HG03135 (cell line): Measurements from ENCODE around the gene FBXL19.

Experiments used
- ATAC-seq: cut with Tn5 transposase; IDR thresholded peaks from one replicate; pipeline ENCODE4 v1.9.1; 2021; ENCODE audit warnings: mild to moderate bottlenecking, moderate library complexity; ENCODE audit not compliant: unreplicated experiment

Gene FBXL19

GRCh38 chr16:30894540-30895368 is 28.6 kb upstream of the FBXL19 start:
- no peak for ATAC-seq

- no peak for ATAC-seq
These were observed 27.6 kb upstream of the FBXL19 start for GRCh38 chr16:30895627-30896260.

DNA sequence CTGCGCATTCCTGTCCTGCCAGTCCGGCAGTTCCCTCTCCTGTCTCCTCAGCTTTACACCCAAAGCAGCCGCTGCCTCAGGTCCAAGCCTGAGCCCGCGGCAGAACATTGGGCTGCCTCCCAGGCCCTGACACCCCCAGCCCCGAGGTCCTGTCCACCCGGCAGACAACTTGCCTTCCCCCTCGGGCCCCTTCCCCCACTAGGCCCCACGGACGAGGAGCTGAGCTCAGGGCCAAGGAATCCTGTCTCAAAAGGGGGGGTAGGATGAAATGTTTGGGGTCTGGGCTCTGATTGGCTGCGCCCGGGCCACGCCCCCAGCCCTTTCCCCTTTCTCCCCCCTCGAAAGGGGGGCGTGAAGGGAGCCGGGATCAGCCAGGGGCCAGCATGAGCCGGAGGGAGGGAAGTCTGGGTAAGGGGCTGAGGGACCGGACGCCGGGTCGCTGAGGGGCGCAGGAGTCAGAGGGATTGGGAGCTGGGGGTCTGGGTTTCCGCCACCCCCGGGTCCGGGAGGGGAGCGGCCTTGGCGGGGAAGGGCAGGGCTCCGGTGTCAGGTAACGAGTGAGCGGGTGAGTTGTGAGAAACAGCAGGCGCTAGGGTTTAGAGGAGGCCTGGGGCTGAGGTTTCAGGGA is 27.0 kb upstream of the FBXL19 start, which contains the start of gene CTF1:
CTF1 (plus strand) TSS at position 354 of the 628 bp plus-strand sequence; CDS start at position 384, 30 bp downstream.
- ATAC-seq = no peak

GRCh38 chr16:30896889-30897733 is 26.3 kb upstream of the FBXL19 start:
- no peak for ATAC-seq

- ATAC-seq = no peak
These were observed 23.6 kb upstream of the FBXL19 start for GRCh38 chr16:30899794-30900193.

GRCh38 chr16:30900588-30900987 is 22.8 kb upstream of the FBXL19 start:
- ATAC-seq = no peak

DNA sequence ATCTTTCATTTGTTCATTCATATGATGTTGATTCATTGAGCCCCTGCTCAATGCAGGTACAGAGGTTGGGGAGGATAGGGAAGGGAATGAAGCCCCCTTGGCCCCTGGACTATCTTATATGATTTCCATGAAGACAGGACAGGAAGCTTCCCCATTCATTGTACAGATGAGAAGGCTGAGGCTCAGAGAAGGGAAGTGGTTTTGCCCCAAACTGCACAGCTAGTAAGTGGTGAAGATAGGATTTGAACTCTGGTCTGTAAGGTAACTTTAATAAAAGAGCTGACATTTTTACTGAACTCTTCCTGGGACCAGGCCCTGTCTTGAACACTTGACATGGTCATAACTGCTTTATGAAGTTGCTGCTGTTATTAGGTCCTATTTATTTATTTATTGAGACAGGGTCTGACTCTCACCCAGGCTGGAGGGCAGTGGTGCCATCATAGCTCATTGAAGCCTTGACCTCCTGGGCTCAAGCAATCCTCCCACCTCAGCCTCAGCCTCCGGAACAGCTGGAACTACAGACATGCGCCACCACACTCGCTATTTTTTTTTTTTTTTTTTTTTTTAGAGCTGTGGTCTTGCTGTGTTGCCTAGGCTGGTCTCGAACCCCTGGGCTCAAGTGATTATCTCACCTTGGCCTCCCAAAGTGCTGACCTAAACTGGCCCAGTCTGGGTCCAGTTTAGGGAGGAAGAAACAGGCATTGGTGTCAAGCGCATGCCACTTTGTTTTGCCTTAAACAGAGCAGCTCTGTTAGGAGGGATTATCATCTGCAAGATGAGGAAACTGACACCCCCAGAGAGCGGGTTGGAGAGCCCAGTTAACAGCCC is 22.0 kb upstream of the FBXL19 start:
- ATAC-seq = no peak

DNA sequence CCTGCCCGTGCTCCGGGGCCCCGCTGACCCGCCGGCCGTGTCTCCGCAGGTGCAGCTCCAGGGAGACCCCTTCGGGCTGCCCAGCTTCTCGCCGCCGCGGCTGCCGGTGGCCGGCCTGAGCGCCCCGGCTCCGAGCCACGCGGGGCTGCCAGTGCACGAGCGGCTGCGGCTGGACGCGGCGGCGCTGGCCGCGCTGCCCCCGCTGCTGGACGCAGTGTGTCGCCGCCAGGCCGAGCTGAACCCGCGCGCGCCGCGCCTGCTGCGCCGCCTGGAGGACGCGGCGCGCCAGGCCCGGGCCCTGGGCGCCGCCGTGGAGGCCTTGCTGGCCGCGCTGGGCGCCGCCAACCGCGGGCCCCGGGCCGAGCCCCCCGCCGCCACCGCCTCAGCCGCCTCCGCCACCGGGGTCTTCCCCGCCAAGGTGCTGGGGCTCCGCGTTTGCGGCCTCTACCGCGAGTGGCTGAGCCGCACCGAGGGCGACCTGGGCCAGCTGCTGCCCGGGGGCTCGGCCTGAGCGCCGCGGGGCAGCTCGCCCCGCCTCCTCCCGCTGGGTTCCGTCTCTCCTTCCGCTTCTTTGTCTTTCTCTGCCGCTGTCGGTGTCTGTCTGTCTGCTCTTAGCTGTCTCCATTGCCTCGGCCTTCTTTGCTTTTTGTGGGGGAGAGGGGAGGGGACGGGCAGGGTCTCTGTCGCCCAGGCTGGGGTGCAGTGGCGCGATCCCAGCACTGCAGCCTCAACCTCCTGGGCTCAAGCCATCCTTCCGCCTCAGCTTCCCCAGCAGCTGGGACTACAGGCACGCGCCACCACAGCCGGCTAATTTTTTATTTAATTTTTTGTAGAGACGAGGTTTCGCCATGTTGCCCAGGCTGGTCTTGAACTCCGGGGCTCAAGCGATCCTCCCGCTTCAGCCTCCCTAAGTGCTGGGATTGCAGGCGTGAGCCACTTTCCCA is 21.1 kb upstream of the FBXL19 start:
- no peak for ATAC-seq

DNA sequence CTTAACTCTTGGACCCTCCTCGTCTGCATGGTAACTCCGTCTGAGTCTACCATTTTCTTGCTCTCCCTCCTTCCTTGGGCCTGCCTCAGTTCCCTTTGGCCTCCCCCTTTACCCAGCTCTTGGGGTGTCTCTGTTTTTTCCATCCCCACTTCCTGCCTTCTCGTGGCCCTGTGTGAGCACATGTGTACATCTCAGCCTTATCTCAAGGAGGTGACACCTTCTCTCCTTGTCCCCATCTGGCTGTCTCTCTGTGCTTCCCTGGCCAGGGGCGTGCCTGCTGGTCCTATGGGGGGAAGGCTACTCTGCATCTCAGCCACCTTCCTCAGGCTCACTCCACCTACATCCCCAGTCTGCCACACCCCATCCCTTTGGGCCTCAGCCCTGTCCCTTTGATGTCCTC is 20.4 kb upstream of the FBXL19 start:
- ATAC-seq = no peak

- ATAC-seq = no peak
These were observed 19.8 kb upstream of the FBXL19 start for GRCh38 chr16:30903596-30903995.

- ATAC-seq = no peak
These were observed 19.1 kb upstream of the FBXL19 start for GRCh38 chr16:30904114-30904780.

- no peak for ATAC-seq
These were observed 16.3 kb upstream of the FBXL19 start for GRCh38 chr16:30907064-30907463.

DNA sequence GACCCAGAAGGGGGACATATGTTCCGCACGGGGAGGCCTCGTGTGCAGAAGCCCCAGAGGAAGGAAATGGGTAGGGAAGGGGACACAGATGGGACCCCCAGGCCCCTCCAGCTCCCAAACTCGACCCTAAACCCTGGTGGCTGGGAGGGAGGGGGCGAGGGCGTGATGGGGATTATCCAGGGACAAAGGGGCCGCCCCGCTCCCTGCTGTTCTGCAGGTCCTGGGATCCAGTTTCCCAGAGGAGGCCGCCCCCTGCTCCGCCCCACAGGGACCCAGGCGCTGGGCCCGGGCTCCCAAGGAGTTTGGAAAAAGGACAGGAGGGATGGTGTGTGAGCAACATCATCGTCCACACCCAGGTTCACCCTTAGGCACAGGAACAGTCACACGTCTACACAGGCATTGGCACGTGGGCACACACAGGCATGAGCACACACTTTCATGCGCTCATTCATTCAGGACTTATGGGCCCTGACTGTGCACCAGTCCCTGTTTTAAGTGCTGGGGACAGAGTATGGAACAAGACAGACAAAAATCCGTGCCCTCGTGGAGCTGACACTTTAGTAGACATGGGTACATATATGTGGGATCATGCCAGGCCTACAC is 12.8 kb upstream of the FBXL19 start:
- no peak for ATAC-seq

- no peak for ATAC-seq
These were observed 10.5 kb upstream of the FBXL19 start for GRCh38 chr16:30912794-30913412.

GRCh38 chr16:30914830-30915229 is 8.5 kb upstream of the FBXL19 start:
- no peak for ATAC-seq

DNA sequence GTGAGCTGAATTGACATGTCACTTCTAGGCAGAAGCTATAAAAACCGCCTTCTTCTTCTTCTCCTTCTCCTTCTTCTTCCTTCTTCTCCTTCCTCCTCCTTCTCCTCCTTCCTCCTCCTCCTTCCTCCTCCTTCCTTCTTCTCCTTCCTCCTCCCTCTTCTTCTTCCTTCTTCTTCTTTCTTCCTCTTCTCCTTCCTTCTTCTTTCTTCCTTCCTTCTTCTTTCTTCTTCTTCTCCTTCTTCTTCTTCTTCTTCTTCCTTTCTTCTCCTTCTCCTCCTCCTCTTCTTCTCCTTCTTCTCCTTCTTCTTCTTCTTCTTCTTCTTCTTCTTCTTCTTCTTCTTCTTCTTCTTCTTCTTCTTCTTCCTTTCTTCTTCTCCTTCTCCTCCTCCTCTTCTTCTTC is 4.8 kb upstream of the FBXL19 start:
- ATAC-seq = no peak

DNA sequence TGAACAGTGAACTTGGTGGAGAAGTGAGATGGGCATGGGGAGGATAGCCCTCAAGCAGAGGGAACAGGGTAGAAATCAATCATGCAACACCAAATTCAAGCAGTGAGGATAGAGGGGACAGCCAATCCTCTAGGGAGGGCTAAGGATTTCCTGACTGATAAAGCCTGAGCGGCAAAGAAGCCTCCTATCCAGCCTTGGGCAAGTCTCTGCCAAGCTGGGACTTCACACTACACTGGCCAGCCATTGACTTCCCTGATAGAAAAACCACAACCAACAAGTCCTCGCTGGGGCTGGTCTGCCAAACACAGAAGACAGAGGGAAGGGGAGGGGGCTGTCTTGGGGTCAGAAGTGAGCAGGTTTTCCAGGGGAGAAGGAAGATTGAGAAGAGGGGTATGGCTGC is 2.5 kb upstream of the FBXL19 start:
- ATAC-seq = no peak

DNA sequence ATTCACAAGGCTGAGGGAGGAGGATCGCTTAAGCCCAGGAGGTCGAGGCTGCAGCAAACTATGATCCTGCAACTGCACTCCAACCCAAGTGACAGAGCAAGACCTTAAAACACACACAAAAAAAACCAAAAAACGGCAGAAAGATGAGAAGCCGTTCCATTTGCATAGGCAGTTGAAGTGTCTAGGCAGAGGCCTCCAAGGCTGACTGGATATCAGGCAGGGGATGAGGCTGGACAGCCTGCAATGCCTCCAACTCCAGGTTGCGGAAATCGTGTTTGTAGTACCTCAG is 2.0 kb upstream of the FBXL19 start:
- no peak for ATAC-seq
